GM23338 (cell line): Measurements from ENCODE around the gene MARCHF7. TPM values are rescaled to one million over a fixed set of nuclear protein-coding genes. Genes with fewer than 3 reads are reported as not detected.

Source experiments
- ATAC-seq: fragments of 200-7000 bp; cut with Tn5 transposase; 3 replicates; pipeline ENCODE4 v1.9.1; 2020
- DNase-seq: peaks from one replicate; pipeline ENCODE4 v3.0.0-alpha.2; 2015; ENCODE audit warnings: low spot score
- H2AFZ ChIP-seq: fragments of 200-600 bp; sonication (generic); 2 replicates; pipeline ENCODE4 v1.8.0; 2016; ENCODE audit warnings: antibody characterized with exemption, mild to moderate bottlenecking, moderate library complexity
- H3F3A ChIP-seq: fragments of 200-600 bp; sonication (generic); replicated peaks from 2 replicates; pipeline ENCODE4 v1.8.0; 2017; ENCODE audit warnings: antibody characterized with exemption, mixed run types, low read depth
- H3K27ac ChIP-seq: fragments of 200-600 bp; sonication (generic); 2 replicates; pipeline ENCODE4 v1.6.1; 2016; ENCODE audit warnings: low read depth
- H3K27me3 ChIP-seq: fragments of 200-600 bp; sonication (generic); 2 replicates; pipeline ENCODE4 v1.8.0; 2016; ENCODE audit warnings: mild to moderate bottlenecking, mixed run types, moderate library complexity; ENCODE audit not compliant: insufficient read depth
- H3K36me3 ChIP-seq: fragments of 200-600 bp; sonication (generic); 2 replicates; pipeline ENCODE4 v1.8.0; 2016; ENCODE audit warnings: mild to moderate bottlenecking; ENCODE audit not compliant: insufficient read depth
- H3K4me1 ChIP-seq: fragments of 200-600 bp; sonication (generic); 2 replicates; pipeline ENCODE4 v1.8.0; 2016; ENCODE audit warnings: mild to moderate bottlenecking, moderate library complexity; ENCODE audit not compliant: insufficient read depth
- H3K4me2 ChIP-seq: fragments of 200-600 bp; sonication (generic); 2 replicates; pipeline ENCODE4 v1.7.1; 2017; ENCODE audit warnings: mixed run types
- H3K4me3 ChIP-seq: fragments of 200-600 bp; sonication (generic); 2 replicates; pipeline ENCODE4 v1.6.1; 2016; ENCODE audit warnings: mixed run types
- H3K79me2 ChIP-seq: fragments of 200-600 bp; sonication (generic); replicated peaks from 2 replicates; pipeline ENCODE4 v1.8.0; 2017; ENCODE audit warnings: mild to moderate bottlenecking; ENCODE audit not compliant: insufficient read depth
- H3K9me2 ChIP-seq: fragments of 200-600 bp; sonication (generic); 2 replicates; pipeline ENCODE4 v1.8.0; 2017; ENCODE audit not compliant: insufficient read depth
- H4K20me1 ChIP-seq: fragments of 200-600 bp; sonication (generic); replicated peaks from 2 replicates; pipeline ENCODE4 v1.8.0; 2017; ENCODE audit warnings: mild to moderate bottlenecking; ENCODE audit not compliant: insufficient read depth
- H3K27ac Mint-ChIP-seq: 2 replicates; pipeline ENCODE4 v1.8.0; 2020; ENCODE audit warnings: inconsistent platforms, mild to moderate bottlenecking, moderate library complexity, mixed read lengths
- H3K27me3 Mint-ChIP-seq: 3 replicates; pipeline ENCODE4 v1.8.0; 2022; ENCODE audit warnings: low read depth, mild to moderate bottlenecking, moderate library complexity, mixed read lengths, inconsistent platforms; ENCODE audit not compliant: insufficient read depth, poor library complexity
- H3K36me3 Mint-ChIP-seq: 3 replicates; pipeline ENCODE4 v1.8.0; 2021; ENCODE audit warnings: low read depth, mild to moderate bottlenecking, inconsistent platforms, moderate library complexity, mixed read lengths
- H3K4me1 Mint-ChIP-seq: 3 replicates; pipeline ENCODE4 v1.8.0; 2020; ENCODE audit warnings: mild to moderate bottlenecking, inconsistent platforms, mixed read lengths
- H3K4me3 Mint-ChIP-seq: 3 replicates; pipeline ENCODE4 v1.8.0; 2021; ENCODE audit warnings: moderate library complexity, mild to moderate bottlenecking, inconsistent platforms, mixed read lengths
- H3K9me3 Mint-ChIP-seq: 3 replicates; pipeline ENCODE4 v1.8.0; 2020; ENCODE audit warnings: moderate library complexity, mild to moderate bottlenecking, inconsistent platforms, mixed read lengths
- CREB1 ChIP-seq: fragments of 250-450 bp; sonication (Bioruptor Pico); IDR thresholded peaks from 2 replicates; pipeline ENCODE4 v1.5.0; 2020; ENCODE audit warnings: low read depth, mild to moderate bottlenecking, moderate library complexity
- CTCF ChIP-seq, 2 experiments: fragments of 200-600 bp in 1 of 2; sonication (generic) in 1 of 2; conservative IDR thresholded peaks; 2 replicates each; pipeline versions ENCODE4 v1.5.1 to v1.6.1; 2016 to 2017; ENCODE audit warnings: antibody characterized with exemption in 2 of 2, low read depth in 2 of 2, mild to moderate bottlenecking in 2 of 2, moderate library complexity in 1 of 2
- ETS1 ChIP-seq: IDR thresholded peaks from 2 replicates; pipeline ENCODE4 v1.6.1; 2016; ENCODE audit warnings: antibody characterized with exemption
- EZH2 ChIP-seq: fragments of 200-600 bp; sonication (generic); IDR thresholded peaks from one replicate; pipeline ENCODE4 v1.8.0; 2017; ENCODE audit warnings: antibody characterized with exemption, mild to moderate bottlenecking, low read depth; ENCODE audit not compliant: unreplicated experiment
- EZH2phosphoT487 ChIP-seq: fragments of 200-600 bp; sonication (generic); IDR thresholded peaks from one replicate; pipeline ENCODE4 v1.8.1; 2018; ENCODE audit warnings: antibody characterized with exemption; ENCODE audit not compliant: unreplicated experiment
- JUNB ChIP-seq: IDR thresholded peaks from one replicate; pipeline ENCODE4 v1.6.1; 2016; ENCODE audit warnings: antibody characterized with exemption; ENCODE audit not compliant: unreplicated experiment
- NANOG ChIP-seq: IDR thresholded peaks from 2 replicates; pipeline ENCODE4 v1.6.1; 2016; ENCODE audit warnings: antibody characterized with exemption, borderline replicate concordance
- POLR2AphosphoS5 ChIP-seq: IDR thresholded peaks from 2 replicates; pipeline ENCODE4 v1.6.1; 2016; ENCODE audit warnings: antibody characterized with exemption, low read depth
- REST ChIP-seq: IDR thresholded peaks from one replicate; pipeline ENCODE4 v1.6.1; 2018; ENCODE audit warnings: antibody characterized with exemption; ENCODE audit not compliant: unreplicated experiment
- ZNF114 ChIP-seq: fragments of 250-450 bp; sonication (Bioruptor Pico); IDR thresholded peaks from 2 replicates; pipeline ENCODE4 v1.5.0; 2020; ENCODE audit warnings: mild to moderate bottlenecking, moderate library complexity
- polyA plus RNA-seq: library from polyadenylated mRNA; unstranded; fragments of >200 nt; fragmentation: Nextera tagmentation; extraction: Ambion mirVana; gene quantifications from 2 replicates; pipeline ENCODE4 v1.2.1, GENCODE V29; 2016
- total RNA-seq: library from RNA; depleted of rRNA; stranded (reverse); fragments of >200 nt; shearing (Covaris generic); gene quantifications from 2 replicates; pipeline ENCODE4 v1.2.3, GENCODE V29; 2014

Gene MARCHF7
- total and polyA plus RNA-seq, 2 experiments from 2014 or later = 101 to 142 TPM

GRCh38 chr2:159708066-159708760 lies 4.1 kb upstream of the MARCHF7 start:
- Histone ChIP-seq H3K36me3 (no peaks in the 10 kb centered on the region), H2AFZ (no peak overlapping the region), H3F3A (no peaks in the 10 kb centered on the region; the same call in 1 of the 2 replicates), H3K9me2 (0 out of 2 replicates have a peak, but pooled peaks cover 4% of the 10 kb centered on the region), H3K4me2 (no peak overlapping the region), H3K4me3 (no peak overlapping the region), H3K27me3 (no peaks in the 10 kb centered on the region), H3K27ac (no peak overlapping the region), H3K4me1 (0 out of 2 replicates have a peak, but pooled peaks cover 4% of the 10 kb centered on the region), H4K20me1 (no peaks in the 10 kb centered on the region), H3K79me2 (peaks cover 14% of the 10 kb centered on the region)
- Mint-ChIP-seq H3K27ac (no peak overlapping the region), H3K36me3 (peaks cover 10% of the 10 kb centered on the region), H3K9me3 (no peaks in the 10 kb centered on the region; the same call in 2 of the 3 replicates), H3K4me3 (no peak overlapping the region), H3K4me1 (peaks cover 9% of the 10 kb centered on the region), H3K27me3 (peaks cover 8% of the 10 kb centered on the region)
- no peak for TF ChIP-seq JUNB
- TF ChIP-seq ETS1 = no peak
- no peak for TF ChIP-seq ZNF114 (CRISPR knock-in tag)
- TF ChIP-seq POLR2AphosphoS5 = no peak
- no peak for TF ChIP-seq EZH2
- TF ChIP-seq CTCF (conservative IDR thresholded peaks at IDR 0.05; ENCODE audit: low read depth in 2 of 2) = no peak
- no peak for TF ChIP-seq REST
- TF ChIP-seq CREB1 (CRISPR knock-in tag) = no peak
- no peak for TF ChIP-seq EZH2phosphoT487
- no peak for TF ChIP-seq NANOG
- ATAC-seq (no peak), DNase-seq (no peak)
